PC-9 (cell line): ENCODE measurements around the gene CELF2.

ENCODE experiments used
- EZH2 ChIP-seq: fragments of 200-600 bp; sonication (generic); IDR thresholded peaks from 2 replicates; pipeline ENCODE4 v1.8.0; 2017; ENCODE audit warnings: antibody characterized with exemption, low read depth
- TF ChIP-seq, protein P1 (sequence below): fragments of 200-600 bp; sonication (generic); conservative IDR thresholded peaks from 2 replicates; pipeline ENCODE4 v1.6.1; 2017; ENCODE audit warnings: mixed run types, antibody characterized with exemption, mild to moderate bottlenecking, moderate library complexity

DNA sequence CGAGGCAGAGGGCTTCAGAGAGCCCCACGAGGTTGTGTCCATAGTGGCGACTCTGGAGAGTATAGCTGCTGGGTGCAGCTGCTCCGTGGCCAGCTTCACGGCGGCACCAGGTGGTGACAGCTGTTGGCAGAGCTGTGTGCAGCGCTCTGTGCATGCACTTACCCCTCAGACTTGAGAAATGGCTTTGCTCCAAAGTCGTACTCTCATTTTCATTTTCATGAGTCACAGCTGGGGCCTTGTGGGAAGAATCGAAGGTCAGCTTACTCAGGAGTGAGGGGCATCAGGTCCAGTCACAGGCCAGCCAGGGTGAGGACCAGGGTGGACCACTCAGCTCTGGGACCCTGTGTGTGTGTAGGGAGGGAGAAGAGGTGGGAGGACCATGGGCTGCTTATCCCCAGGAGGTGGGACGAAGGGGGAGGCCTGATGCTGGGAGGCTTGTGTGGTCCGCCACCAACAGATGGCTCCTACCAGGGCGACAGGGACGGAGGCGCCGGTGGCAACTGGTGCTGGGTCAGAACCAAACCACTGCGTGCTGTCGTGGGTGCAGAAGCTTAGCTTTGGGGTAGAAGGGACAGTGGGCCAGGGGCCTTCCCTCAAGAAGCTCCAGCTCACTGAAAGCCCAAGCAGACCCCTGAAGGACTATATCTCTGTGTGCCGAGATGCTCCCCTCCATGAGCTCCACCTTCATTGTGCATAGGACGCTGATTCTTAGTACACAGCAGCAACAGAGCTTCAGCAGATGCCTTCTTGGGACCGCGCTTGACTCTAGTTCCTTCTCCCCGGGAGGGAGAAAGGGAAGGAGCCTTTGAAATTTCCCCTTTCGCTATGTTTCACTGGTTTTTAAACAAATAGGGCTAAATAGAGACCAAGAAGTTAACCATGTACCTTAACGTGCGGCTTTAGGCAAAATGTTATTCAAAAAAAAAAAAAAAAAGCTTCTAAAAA, 225.0 kb downstream of the CELF2 start:
- TF ChIP-seq, protein P1, sequence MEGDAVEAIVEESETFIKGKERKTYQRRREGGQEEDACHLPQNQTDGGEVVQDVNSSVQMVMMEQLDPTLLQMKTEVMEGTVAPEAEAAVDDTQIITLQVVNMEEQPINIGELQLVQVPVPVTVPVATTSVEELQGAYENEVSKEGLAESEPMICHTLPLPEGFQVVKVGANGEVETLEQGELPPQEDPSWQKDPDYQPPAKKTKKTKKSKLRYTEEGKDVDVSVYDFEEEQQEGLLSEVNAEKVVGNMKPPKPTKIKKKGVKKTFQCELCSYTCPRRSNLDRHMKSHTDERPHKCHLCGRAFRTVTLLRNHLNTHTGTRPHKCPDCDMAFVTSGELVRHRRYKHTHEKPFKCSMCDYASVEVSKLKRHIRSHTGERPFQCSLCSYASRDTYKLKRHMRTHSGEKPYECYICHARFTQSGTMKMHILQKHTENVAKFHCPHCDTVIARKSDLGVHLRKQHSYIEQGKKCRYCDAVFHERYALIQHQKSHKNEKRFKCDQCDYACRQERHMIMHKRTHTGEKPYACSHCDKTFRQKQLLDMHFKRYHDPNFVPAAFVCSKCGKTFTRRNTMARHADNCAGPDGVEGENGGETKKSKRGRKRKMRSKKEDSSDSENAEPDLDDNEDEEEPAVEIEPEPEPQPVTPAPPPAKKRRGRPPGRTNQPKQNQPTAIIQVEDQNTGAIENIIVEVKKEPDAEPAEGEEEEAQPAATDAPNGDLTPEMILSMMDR, result no peak
- TF ChIP-seq EZH2, result no peak
